Esophagus squamous epithelium (tissue), 5 donors: Measurements from ENCODE around the gene SLC35A3. TPM values are rescaled to one million over a fixed set of nuclear protein-coding genes. Genes with fewer than 3 reads are reported as not detected.
"Not testable (repeated sequence)": the region's sequence is repeated elsewhere in the genome, so short reads cannot be mapped to it uniquely, and the experiment has no call there.

Experiments
- DNase-seq: peaks from one replicate; lab custom pipeline; 2025; lab: John Stamatoyannopoulos, UW
- H3K27ac ChIP-seq, 4 donors: fragments of 200-600 bp; sonication (generic); one replicate each; pipeline ENCODE4 v1.5.1; 2016 to 2019; ENCODE audit warnings: mild to moderate bottlenecking in 1 of 4
- H3K27me3 ChIP-seq, 4 donors: fragments of 200-600 bp; sonication (generic); 1 replicate in 3 of 4; 2 replicates in 1 of 4; pipeline versions ENCODE4 v1.5.1 to v1.6.0; 2017 to 2021; ENCODE audit warnings: antibody characterized with exemption in 1 of 4
- H3K36me3 ChIP-seq, 3 donors: fragments of 200-600 bp; sonication (generic); one replicate each; pipeline ENCODE4 v1.5.1; 2016 to 2019
- H3K4me1 ChIP-seq, 3 donors: fragments of 200-600 bp; sonication (generic); one replicate each; pipeline ENCODE4 v1.5.1; 2017 to 2019
- H3K4me3 ChIP-seq, 4 donors: fragments of 200-600 bp; sonication (generic); 1 replicate in 3 of 4; 2 replicates in 1 of 4; pipeline ENCODE4 v1.5.1; 2016 to 2019; ENCODE audit warnings: mild to moderate bottlenecking in 2 of 4, moderate library complexity in 1 of 4
- H3K9me3 ChIP-seq, 3 donors: fragments of 200-600 bp; sonication (generic); one replicate each; pipeline ENCODE4 v1.5.1; 2016 to 2019
- POLR2A ChIP-seq, 4 donors: fragments of 450-650 bp; IDR thresholded peaks; one replicate each; pipeline ENCODE4 v1.6.1; 2017; ENCODE audit warnings: antibody characterized with exemption in 4 of 4, mild to moderate bottlenecking in 4 of 4, moderate library complexity in 3 of 4
- WGBS, 2 donors: methylation state at CpG; one replicate each; pipeline ENCODE4 v1.1.5; 2018; 5-methylcytosine and 5-hydroxymethylcytosine counted together
- intact Hi-C: fragments of 100-400 bp; cut with DNase I; formaldehyde crosslinking; loops from one replicate; pipeline ENCODE4 v1.15.0; 2022
- total RNA-seq, 4 donors: library from RNA; depleted of rRNA; stranded (reverse); fragments of >200 nt; gene quantifications; one replicate each; pipeline ENCODE4 v1.1.0, GENCODE V29; 2016
- TF ChIP-seq, protein P1 (sequence below), 6 experiments: fragments of 450-650 bp in 4 of 6; fragments of 200-600 bp in 2 of 6; sonication (generic) in 2 of 6; IDR thresholded peaks; one replicate each; pipeline ENCODE4 v1.5.1; 2016 to 2019; ENCODE audit warnings: antibody characterized with exemption in 6 of 6, mild to moderate bottlenecking in 4 of 6, moderate library complexity in 4 of 6
- donor health status: DM: yes; HTN: yes; CAD: no.

SLC35A3 gene
- total RNA-seq, 4 donors from 2014 or later: 25.1 to 47.5 (median 28.9) TPM

DNA sequence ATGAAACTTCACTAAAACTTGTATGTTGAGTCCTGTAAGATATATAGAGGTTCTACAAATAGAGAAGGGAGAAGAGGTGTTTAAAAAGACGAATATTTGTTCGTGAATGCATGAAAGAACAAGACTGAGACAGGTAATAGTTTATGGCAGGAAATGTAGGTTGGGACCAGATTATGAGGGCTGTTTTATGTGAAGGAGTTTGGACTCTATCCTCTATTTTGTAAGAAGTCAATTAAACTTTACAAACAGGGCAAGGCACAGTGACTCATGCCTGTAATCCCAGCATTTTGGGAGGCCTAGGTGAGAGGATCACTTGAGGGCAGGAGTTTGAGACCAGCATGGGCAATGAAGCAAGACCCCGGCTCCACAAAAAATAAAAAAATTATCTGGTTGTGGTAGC is 5.7 kb downstream of the SLC35A3 start:
- Histone ChIP-seq H3K36me3 (peaks cover 0 to 33% (median 7%) of the 10 kb centered on the region in 3 donors), H3K9me3 (no peaks in the 10 kb centered on the region), H3K4me3 (no peak overlapping the region), H3K4me1 (peaks cover 5 to 15% (median 14%) of the 10 kb centered on the region in 3 donors), H3K27ac (no peak overlapping the region), H3K27me3 (no peaks in the 10 kb centered on the region)
- TF ChIP-seq POLR2A (IDR thresholded peaks at IDR 0.05): no peak
- TF ChIP-seq, protein P1, sequence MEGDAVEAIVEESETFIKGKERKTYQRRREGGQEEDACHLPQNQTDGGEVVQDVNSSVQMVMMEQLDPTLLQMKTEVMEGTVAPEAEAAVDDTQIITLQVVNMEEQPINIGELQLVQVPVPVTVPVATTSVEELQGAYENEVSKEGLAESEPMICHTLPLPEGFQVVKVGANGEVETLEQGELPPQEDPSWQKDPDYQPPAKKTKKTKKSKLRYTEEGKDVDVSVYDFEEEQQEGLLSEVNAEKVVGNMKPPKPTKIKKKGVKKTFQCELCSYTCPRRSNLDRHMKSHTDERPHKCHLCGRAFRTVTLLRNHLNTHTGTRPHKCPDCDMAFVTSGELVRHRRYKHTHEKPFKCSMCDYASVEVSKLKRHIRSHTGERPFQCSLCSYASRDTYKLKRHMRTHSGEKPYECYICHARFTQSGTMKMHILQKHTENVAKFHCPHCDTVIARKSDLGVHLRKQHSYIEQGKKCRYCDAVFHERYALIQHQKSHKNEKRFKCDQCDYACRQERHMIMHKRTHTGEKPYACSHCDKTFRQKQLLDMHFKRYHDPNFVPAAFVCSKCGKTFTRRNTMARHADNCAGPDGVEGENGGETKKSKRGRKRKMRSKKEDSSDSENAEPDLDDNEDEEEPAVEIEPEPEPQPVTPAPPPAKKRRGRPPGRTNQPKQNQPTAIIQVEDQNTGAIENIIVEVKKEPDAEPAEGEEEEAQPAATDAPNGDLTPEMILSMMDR (IDR thresholded peaks at IDR 0.05): no peak
- WGBS, 2 donors: 82 to 87% methylated on average over 3 of the region's 3 CpGs
- intact Hi-C loops: no loop called here
- DNase-seq: no peak

DNA sequence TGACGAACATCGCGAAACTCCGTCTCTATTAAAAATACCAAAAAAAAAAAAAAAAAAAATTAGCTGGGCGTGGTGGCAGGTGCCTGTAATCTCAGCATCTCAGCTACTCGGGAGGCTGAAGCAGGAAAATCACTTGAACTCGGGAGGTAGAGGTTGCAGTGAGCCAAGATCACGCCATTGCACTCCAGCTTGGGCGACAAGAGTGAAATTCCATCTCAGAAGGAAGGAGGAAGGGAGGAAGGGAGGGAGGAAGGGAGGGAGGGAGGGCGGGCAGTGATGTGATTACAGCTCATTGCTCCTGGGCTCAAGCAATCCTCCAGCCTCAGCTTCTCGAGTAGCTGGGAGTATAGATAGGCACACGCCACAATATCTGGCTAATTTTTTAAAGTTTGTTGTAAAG is 7.5 kb downstream of the SLC35A3 start:
- H3K36me3 ChIP-seq: peaks cover 0 to 33% (median 7%) of the 10 kb centered on the region in 3 donors
- WGBS, 2 donors: 87 to 94% methylated on average over 12 of the region's 12 CpGs
- intact Hi-C loops, H3K4me3 ChIP-seq, H3K9me3 ChIP-seq, H3K4me1 ChIP-seq, H3K27me3 ChIP-seq, DNase-seq, H3K27ac ChIP-seq: not testable (repeated sequence)

DNA sequence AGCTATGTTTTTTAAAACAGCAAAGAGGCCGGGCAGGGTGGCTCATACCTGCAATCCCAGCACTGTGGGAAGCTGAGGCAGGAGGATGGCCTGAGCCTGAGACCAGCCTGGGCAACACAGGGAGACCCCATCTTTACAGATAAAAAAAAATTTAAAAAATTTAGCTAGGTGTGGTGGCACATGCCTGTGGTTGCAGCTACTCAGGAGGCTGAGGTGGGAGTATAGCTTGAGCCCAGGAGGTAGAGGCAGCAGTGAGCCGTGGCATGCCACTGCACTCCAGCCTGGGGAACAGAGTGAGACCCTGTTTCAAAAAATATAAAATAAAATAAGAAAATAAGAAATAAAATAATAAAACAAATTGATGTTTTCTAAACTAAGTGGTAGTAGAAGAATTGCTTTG is 8.4 kb downstream of the SLC35A3 start:
- intact Hi-C loops: no loop called here
- TF ChIP-seq POLR2A (IDR thresholded peaks at IDR 0.05): no peak
- TF ChIP-seq, protein P1 (IDR thresholded peaks at IDR 0.05): no peak
- no peaks in the 10 kb centered on the region for H3K27me3 ChIP-seq
- no peak overlapping the region for H3K4me3 ChIP-seq
- H3K4me1 ChIP-seq: no peaks in the 10 kb centered on the region
- H3K36me3 ChIP-seq: peaks cover 0 to 35% (median 7%) of the 10 kb centered on the region in 3 donors
- DNase-seq: no peak
- WGBS, 2 donors: 92 to 97% methylated on average over 2 of the region's 2 CpGs
- no peaks in the 10 kb centered on the region for H3K9me3 ChIP-seq
- H3K27ac ChIP-seq: no peak overlapping the region

DNA sequence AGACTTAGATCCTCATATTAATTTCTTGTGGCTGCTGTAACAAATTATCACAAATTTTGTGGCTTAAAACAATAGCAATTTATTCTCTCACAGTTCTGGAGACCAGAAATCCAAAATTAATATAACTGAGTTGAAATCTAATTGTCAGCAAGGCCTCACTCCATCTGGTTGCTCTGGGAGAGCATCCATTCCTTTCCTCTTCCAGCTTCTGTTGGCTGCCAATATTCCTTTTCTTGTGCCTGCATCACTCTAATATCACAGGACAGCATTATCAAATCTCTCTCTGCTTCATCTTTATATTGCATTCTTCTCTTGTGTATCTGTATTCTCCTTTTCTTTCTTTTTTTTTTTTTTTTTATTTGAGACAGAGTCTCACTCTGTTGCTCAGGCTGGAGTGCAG is 9.3 kb downstream of the SLC35A3 start:
- Histone ChIP-seq H3K36me3 (peaks cover 0 to 40% (median 7%) of the 10 kb centered on the region in 3 donors), H3K27me3 (no peaks in the 10 kb centered on the region), H3K4me3 (no peak overlapping the region), H3K27ac (no peak overlapping the region), H3K4me1 (no peaks in the 10 kb centered on the region), H3K9me3 (no peaks in the 10 kb centered on the region)
- TF ChIP-seq POLR2A (IDR thresholded peaks at IDR 0.05): no peak
- no peak for DNase-seq
- intact Hi-C loops: no loop called here

DNA sequence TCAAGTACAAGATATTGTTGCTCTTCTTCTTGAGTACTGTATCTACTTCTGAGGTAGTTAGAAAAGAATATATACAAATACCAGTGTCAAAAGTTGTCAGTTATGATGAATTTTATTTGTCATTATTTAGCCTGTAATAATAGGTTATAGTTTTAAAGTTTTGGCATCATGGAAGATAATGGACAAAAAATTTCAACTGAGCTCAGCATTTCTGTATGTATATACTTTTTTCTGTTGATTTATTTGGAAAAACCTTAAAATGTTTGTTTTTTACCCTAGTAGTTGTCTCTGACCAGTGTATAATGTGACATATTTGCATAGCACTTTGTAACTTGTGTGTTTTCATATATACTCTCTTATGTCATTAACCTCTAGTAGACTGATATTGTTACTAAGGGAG is 11.1 kb downstream of the SLC35A3 start:
- Histone ChIP-seq H3K27me3 (no peaks in the 10 kb centered on the region), H3K36me3 (peaks cover 0 to 27% (median 0%) of the 10 kb centered on the region in 3 donors), H3K27ac (no peak overlapping the region), H3K4me1 (no peaks in the 10 kb centered on the region), H3K9me3 (no peaks in the 10 kb centered on the region), H3K4me3 (no peak overlapping the region)
- intact Hi-C loops: no loop called here
- DNase-seq: no peak
- no peak for TF ChIP-seq POLR2A (IDR thresholded peaks at IDR 0.05)
- TF ChIP-seq, protein P1 (IDR thresholded peaks at IDR 0.05): no peak

DNA sequence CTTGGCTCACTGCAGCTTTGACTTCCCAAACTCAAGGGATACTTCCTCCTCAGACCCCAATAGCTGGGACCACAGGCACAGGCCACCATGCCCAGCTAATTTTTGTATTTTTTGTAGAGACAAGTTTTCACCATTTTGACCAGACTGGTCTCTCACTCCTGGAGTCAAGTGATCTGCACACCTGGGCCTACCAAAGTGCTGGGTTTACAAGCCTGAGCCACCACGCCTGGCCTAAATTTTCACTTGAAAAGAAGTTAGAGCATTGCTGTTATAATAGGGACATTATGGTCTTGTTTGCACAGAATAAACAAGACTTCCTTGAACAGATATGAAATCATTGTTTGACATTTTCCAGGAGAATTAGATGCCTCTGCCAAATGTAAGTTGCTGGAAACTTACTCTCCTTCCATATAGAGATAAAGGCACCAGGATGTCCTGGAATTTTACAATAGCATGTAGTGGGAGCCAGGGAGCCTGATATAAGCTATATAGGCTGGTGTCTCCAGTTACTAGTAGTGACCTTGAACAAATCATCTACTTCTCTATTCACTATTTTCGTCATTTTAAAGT is 16.9 kb downstream of the SLC35A3 start:
- Histone ChIP-seq H3K27me3 (no peaks in the 10 kb centered on the region), H3K4me1 (peaks cover 0 to 7% (median 0%) of the 10 kb centered on the region in 3 donors), H3K9me3 (peaks cover 0 to 9% (median 2%) of the 10 kb centered on the region in 3 donors), H3K36me3 (peaks cover 0 to 20% (median 0%) of the 10 kb centered on the region in 3 donors), H3K4me3 (no peak overlapping the region), H3K27ac (peak overlapping the region in 1 of 4 donors; percentile 5)
- WGBS, 2 donors: 93 to 95% methylated on average over 2 of the region's 2 CpGs
- TF ChIP-seq, protein P1 (IDR thresholded peaks at IDR 0.05): no peak
- no peak for DNase-seq
- intact Hi-C loops: no loop called here
